ENCODE data around the gene GRAMD2A. TPM values are rescaled to one million over a fixed set of nuclear protein-coding genes. Genes with fewer than 3 reads are reported as not detected.

The GRAMD2A gene
- total RNA-seq, 3 donors from 2014 or later, result 0.98 to 8.0 (median 2.5) TPM

DNA sequence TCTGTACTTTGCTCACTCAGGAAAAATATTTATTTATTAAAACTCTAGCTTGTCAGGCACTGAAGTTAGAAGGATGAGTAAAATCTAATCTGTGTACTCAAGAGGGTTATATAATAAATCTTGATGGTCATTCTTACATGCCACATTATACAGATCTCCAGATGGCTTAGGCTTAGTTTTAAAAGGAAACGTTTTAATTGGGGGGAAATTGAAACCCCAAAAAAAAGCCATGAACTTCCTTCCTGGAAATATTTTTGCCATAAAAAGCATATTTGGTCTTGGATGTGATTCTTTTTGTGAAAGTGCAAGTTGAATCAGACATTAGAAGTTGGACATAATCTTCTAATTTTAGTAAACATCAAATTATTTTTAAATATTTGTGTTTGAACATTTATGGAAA is 73.4 kb downstream of the GRAMD2A start:
- intact Hi-C loops (cut with DNase I, micrococcal nuclease), result no loop called here
- Histone ChIP-seq H3K36me3 (ENCODE audit: low read depth) (no peaks in the 10 kb centered on the region), H3K9me3 (no peaks in the 10 kb centered on the region), H3K4me3 (no peak overlapping the region), H3K4me1 (ENCODE audit: low read depth) (no peaks in the 10 kb centered on the region)
- DNase-seq (no peak), ATAC-seq (no peak)
- TF ChIP-seq CTCF (IDR thresholded peaks at IDR 0.05), result no peak

DNA sequence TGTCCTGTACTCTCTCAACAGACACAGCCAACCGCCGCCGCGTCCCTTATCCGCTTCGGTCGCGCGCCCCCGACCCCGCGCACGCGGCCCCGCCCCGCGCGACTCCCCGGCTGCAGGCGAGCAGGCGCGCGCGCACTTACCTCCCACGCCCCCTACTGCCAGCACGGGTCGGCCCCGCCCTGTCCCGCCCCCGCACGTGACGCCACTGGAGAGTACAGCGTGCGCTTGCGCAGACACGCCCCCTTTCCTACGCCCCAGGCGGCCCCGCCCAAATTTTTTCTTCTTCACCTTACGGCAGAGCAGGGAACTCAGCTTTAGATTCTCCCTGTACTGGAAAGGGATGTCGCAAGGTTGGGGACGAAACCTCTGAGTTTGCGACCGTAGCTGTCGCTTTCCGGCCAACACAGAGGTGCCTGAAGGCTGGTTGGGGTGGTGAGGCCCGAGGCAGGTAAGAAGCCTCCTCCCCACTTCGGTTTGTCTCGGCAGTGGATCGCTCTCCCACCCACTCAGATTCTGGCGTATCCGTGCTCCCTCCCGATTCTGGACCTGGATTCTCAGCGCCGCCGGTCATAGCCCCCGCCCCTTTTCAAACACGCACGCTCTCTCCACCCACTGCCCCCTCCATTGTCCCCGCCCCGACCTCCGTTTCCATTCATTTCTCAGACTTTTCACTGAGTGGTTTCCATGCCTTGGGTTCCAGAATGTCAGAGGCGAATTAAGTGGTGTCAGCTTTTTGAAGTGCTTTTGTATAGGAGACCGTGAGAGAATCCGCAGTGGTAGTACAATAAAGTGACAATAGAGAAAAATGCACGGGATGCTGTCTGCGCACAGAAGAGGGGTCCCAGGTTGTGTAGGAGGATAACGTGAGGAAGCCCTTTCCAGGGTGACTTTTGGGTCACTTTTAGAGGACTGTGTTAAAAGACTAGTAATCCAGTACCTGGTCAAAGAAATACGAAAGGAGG is 79.3 kb downstream of the GRAMD2A start, which contains the start of the genes MYO9A and SENP8:
Gene MYO9A (minus strand): TSS at position 134 of the 962 bp plus-strand sequence. CDS start 71,587 bp downstream, outside the sequence.
Gene SENP8 (plus strand): TSS at position 387 of the 962 bp plus-strand sequence. CDS start 21,221 bp downstream, outside the sequence.
- peak; percentile 21 for TF ChIP-seq CTCF (IDR thresholded peaks at IDR 0.05)
- peak; percentile 91 for ATAC-seq
- intact Hi-C loops (cut with DNase I, micrococcal nuclease), result no loop called here

GRCh38 chr15:72117486-72118016 is 80.0 kb downstream of the GRAMD2A start:
- intact Hi-C loops (cut with DNase I, micrococcal nuclease), result no loop called here
- peak; percentile 82 for ATAC-seq

More for the DNA sequence above, 79.3 kb downstream of the GRAMD2A start, which contains the start of the genes MYO9A and SENP8:
- Histone ChIP-seq H3K9me3 (no peaks in the 10 kb centered on the region), H3K4me3 (peak within 1 kb of the TSS; percentile 84), H3K36me3 (ENCODE audit: low read depth) (no peaks in the 10 kb centered on the region), H3K4me1 (ENCODE audit: low read depth) (peaks cover 7% of the 10 kb centered on the region)
- DNase-seq, result peak; percentile 99

GRCh38 chr15:72116731-72117485 is 80.7 kb downstream of the GRAMD2A start:
- peaks cover 7% of the 10 kb centered on the region for H3K4me1 ChIP-seq (ENCODE audit: low read depth)
- intact Hi-C loops (cut with DNase I, micrococcal nuclease), result no loop called here
- peak overlapping the region; percentile 84 for H3K4me3 ChIP-seq
- TF ChIP-seq CTCF (IDR thresholded peaks at IDR 0.05), result no peak
- H3K9me3 ChIP-seq, result no peaks in the 10 kb centered on the region
- ATAC-seq, result peak; percentile 3
- DNase-seq, result peak in 2 of 3 donors; percentile 46 to 58
- H3K36me3 ChIP-seq (ENCODE audit: low read depth), result no peaks in the 10 kb centered on the region

More at GRCh38 chr15:72117486-72118016, 80.0 kb downstream of the GRAMD2A start:
- Histone ChIP-seq H3K9me3 (no peaks in the 10 kb centered on the region), H3K36me3 (ENCODE audit: low read depth) (no peaks in the 10 kb centered on the region), H3K4me3 (peak overlapping the region; percentile 84), H3K4me1 (ENCODE audit: low read depth) (peaks cover 7% of the 10 kb centered on the region)
- DNase-seq, result peak; percentile 69 to 90 (median 85)
- no peak for TF ChIP-seq CTCF (IDR thresholded peaks at IDR 0.05)

- DNase-seq (no peak), ATAC-seq (no peak)
- H3K4me3 ChIP-seq, result no peak overlapping the region
- intact Hi-C loops (cut with DNase I, micrococcal nuclease), result no loop called here
- H3K4me1 ChIP-seq (ENCODE audit: low read depth), result no peaks in the 10 kb centered on the region
- no peaks in the 10 kb centered on the region for H3K9me3 ChIP-seq
- no peaks in the 10 kb centered on the region for H3K36me3 ChIP-seq (ENCODE audit: low read depth)
- TF ChIP-seq CTCF (IDR thresholded peaks at IDR 0.05), result no peak
Measured at GRCh38 chr15:72113347-72114031, 84.1 kb downstream of the GRAMD2A start.

All from mucosa of descending colon (tissue), 3 donors.